Measurements from ENCODE around the gene OR51B6.

Gene OR51B6

DNA sequence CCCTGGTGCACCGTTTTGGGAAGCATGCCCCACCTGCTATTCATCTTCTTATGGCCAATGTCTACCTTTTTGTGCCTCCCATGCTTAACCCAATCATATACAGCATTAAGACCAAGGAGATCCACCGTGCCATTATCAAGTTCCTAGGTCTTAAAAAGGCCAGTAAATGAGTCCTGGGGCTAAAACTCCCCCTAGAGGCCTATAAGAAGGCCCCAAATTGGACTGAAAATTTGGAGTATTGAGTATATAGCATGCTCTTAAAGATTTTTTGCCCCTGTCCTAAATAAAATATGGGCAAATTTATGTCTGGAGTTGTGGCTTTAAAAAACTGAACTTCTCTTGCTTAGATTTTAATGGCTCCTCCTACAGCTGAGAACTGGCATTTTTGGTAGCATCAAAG is 38.9 kb downstream of the OR51B6 start:
- no peaks in the 10 kb centered on the region for H3K36me3 ChIP-seq (ENCODE audit: control insufficient read depth, insufficient read depth, low read length)
- no peak for DNase-seq
- H3K27me3 ChIP-seq (replicated peaks; ENCODE audit: control insufficient read depth, insufficient read depth, low read length, poor library complexity, severe bottlenecking): no peaks in the 10 kb centered on the region
- H3K9me3 ChIP-seq (ENCODE audit: control insufficient read depth, low read length): no peaks in the 10 kb centered on the region
- no peaks in the 10 kb centered on the region for H3K4me1 ChIP-seq (ENCODE audit: control insufficient read depth, insufficient read depth, low read length, poor library complexity, severe bottlenecking)
- no peak overlapping the region for H3K4me3 ChIP-seq (ENCODE audit: insufficient read depth, low read depth, low read length, poor library complexity, severe bottlenecking)
- no peak overlapping the region for H3K27ac ChIP-seq (ENCODE audit: insufficient read depth, low read length, poor library complexity, severe bottlenecking)

DNA sequence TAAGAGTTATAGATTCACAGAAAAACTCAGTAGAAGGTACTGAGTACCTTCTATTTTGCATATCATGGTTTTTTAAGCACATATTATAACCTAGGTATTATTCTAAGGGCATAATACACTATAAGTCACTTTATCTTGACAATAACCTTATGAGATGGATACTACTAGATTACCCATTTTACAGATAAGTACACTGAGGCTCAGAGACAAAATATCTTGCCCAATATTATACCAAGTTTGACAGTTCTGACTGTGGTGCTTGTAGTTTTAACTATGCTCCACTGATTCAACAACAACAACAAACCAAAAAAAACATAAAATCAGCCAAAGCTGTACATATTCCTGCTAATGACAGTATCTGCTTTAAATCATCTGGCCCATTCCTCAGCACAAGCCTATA is 42.8 kb downstream of the OR51B6 start:
- no peak overlapping the region for H3K4me3 ChIP-seq (ENCODE audit: insufficient read depth, low read depth, low read length, poor library complexity, severe bottlenecking)
- H3K9me3 ChIP-seq (ENCODE audit: control insufficient read depth, low read length): no peaks in the 10 kb centered on the region
- no peaks in the 10 kb centered on the region for H3K4me1 ChIP-seq (ENCODE audit: control insufficient read depth, insufficient read depth, low read length, poor library complexity, severe bottlenecking)
- no peak overlapping the region for H3K27ac ChIP-seq (ENCODE audit: insufficient read depth, low read length, poor library complexity, severe bottlenecking)
- no peaks in the 10 kb centered on the region for H3K27me3 ChIP-seq (replicated peaks; ENCODE audit: control insufficient read depth, insufficient read depth, low read length, poor library complexity, severe bottlenecking)
- H3K36me3 ChIP-seq (ENCODE audit: control insufficient read depth, insufficient read depth, low read length): no peaks in the 10 kb centered on the region
- no peak for DNase-seq

DNA sequence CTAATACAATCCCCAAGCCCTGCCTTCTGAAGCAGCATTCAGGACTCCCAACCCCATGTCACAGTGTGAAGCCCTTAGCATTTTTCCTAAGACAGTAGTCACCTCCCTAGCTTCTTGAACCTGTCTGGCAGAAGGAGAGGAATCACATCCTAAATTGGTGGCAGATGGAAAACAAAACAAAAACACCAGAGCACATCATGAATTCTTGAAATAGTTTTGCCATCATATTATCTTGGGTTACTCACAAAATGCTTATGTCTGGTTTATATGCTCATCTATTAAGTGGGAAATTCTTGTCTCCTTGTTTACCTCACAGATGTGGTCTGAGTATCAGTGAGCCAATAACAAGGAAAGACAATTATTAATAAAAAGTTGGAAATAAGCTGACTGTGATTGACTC is 47.6 kb downstream of the OR51B6 start:
- no peak for DNase-seq
- H3K4me1 ChIP-seq (ENCODE audit: control insufficient read depth, insufficient read depth, low read length, poor library complexity, severe bottlenecking): no peaks in the 10 kb centered on the region
- H3K4me3 ChIP-seq (ENCODE audit: insufficient read depth, low read depth, low read length, poor library complexity, severe bottlenecking): no peak overlapping the region
- H3K9me3 ChIP-seq (ENCODE audit: control insufficient read depth, low read length): no peaks in the 10 kb centered on the region
- H3K36me3 ChIP-seq (ENCODE audit: control insufficient read depth, insufficient read depth, low read length): no peaks in the 10 kb centered on the region
- H3K27ac ChIP-seq (ENCODE audit: insufficient read depth, low read length, poor library complexity, severe bottlenecking): no peak overlapping the region
- no peaks in the 10 kb centered on the region for H3K27me3 ChIP-seq (replicated peaks; ENCODE audit: control insufficient read depth, insufficient read depth, low read length, poor library complexity, severe bottlenecking)

Data from effector memory CD4-positive, alpha-beta T cell (primary cell).